Stimulated activated CD4-positive, alpha-beta T cell treated with anti-CD3 and anti-CD28 coated beads, Interleukin-12 subunit alpha, Interleukin-12 subunit beta, amount 100 ng/mL, for 24 hours (primary cell): Measurements from ENCODE around the gene CAB39L.

Experiments used
- DNase-seq, 2 experiments: peaks; one replicate each; pipeline ENCODE4 v3.0.0-alpha.2; 2020; ENCODE audit warnings: low read depth in 2 of 2

CAB39L gene

DNA sequence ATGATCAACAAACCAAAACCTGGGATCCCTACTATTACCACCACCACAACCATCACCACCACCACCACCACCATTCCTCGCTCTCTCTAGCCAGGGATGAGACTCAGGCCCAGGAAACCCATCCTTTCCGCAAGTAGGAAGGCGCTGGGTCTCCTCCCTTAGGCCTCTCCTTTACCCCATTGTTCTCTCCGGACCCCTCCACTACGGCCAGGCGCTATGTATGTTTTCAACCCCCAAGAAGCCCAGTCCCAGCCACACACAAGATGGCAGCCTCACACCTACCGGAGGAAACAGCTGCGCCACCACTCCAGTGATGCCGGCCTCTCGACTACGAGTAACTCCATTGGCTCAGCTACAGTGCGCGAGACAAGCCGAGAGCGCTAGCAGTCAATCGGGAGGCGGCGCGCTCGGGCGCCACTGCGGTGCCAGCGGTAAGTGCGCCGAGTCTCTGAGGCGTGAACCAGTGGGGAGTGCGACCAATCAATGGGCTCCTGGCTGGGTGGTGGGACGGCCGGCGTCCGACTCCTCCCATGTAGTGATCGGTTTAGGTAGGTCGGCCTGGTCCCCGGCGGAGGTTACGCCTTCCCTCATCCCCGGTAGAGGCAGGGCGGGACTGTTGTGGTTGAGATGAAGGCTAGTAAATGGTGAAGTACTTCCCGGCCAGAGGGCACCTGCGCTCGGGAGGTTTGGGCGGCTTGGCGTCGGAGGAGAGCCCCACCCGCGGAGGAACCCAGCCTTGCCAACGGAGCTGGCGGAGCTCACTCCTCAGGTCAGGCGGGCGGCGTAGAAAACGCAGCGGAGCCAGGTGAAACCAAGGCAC is at the start of gene CAB39L, which contains the start of gene SETDB2:
CAB39L (minus strand) TSS at position 361 of the 820 bp plus-strand sequence. CDS start 61,154 bp downstream, outside the sequence.
SETDB2 (plus strand) TSS at position 571 of the 820 bp plus-strand sequence. CDS start 7,620 bp downstream, outside the sequence.
- DNase-seq, result peak; percentile 97 to 98

DNA sequence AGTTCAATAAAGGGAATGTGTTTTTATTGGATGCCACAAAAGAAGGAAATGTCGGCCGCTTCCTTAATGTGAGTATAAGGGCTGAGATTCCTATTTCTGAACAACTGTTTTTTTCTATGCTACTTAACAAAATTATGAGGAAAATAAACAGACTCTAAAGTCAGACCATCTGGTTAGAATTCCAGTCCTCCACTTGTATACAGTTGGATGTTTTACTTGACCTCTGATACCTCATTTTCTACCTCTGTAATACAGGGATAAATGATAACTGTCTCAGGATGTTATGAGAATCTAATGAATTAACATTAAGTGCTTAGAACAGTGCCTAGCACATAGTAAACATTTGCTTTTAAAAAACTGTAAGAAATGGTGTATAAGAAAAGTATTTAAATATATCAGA is 44.7 kb upstream of the CAB39L start:
- no peak for DNase-seq

GRCh38 chr13:49481788-49482187 is 37.9 kb upstream of the CAB39L start:
- DNase-seq, result no peak

DNA sequence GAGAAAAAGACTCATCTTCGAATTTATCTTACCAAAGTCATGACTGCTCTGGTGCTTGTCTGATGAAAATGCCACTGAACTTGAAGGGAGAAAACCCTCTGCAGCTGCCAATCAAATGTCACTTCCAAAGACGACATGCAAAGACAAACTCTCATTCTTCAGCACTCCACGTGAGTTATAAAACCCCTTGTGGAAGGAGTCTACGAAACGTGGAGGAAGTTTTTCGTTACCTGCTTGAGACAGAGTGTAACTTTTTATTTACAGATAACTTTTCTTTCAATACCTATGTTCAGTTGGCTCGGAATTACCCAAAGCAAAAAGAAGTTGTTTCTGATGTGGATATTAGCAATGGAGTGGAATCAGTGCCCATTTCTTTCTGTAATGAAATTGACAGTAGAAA is 32.7 kb upstream of the CAB39L start:
- DNase-seq, result no peak

DNA sequence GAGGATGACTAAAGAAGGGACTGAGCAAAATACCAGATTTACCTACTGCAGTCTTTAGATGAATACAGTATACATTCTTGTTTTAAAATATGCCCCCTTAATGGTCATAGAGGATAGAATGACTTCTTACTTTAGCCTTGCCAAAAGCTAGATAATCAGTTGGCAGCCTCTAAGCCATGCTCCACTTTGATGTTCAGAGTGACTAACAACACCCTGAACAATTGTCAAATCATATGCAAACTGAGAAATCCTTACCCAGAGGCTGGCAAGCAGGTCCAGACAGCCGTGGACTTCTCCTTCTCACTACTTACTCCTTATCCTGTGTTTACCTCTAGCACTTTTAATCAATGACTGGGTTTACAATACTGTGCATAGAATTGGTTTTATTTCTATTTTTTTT is 28.3 kb upstream of the CAB39L start:
- DNase-seq, result no peak

- no peak for DNase-seq
Measured at GRCh38 chr13:49466292-49466838, 22.5 kb upstream of the CAB39L start.

GRCh38 chr13:49464621-49465325 is 20.9 kb upstream of the CAB39L start:
- no peak for DNase-seq

DNA sequence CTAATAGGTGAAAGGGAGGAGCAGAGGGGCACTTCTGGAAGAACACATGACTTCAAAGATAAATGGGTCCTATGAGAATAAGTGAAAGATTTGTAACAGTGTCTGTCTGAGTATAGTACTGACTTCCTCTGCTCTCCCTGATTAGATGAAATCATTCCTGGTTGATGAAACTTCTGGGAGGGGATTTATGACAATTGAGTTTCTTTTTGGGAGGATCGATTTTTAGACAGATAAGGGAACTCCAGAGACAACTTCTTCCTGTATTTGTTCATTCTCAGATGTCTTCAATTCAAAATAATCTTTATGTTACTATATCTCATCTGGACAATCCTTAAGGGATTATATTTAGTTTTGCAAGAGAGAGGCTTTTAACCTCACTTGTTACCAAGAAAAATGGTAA is 20.2 kb upstream of the CAB39L start:
- DNase-seq, result no peak

GRCh38 chr13:49459580-49459979 is 15.7 kb upstream of the CAB39L start:
- DNase-seq, result no peak

DNA sequence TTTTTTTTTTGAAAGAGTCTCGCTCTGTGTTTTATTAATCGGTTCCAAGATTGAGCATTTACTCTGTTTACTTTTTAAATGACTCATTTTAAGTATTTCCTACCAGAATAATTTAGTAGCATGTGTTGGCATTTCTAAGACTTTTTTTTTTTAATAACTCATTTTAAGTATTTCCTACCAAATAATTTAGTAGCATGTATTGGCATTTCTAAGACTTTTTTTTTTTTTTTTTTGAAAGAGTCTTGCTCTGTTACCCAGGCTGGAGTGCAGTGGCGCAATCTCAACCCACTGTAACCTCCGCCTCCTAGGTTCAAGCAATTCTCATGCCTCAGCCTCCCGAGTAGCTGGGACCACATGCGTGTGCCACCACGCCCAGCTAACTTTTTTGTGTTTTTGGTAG is 13.4 kb upstream of the CAB39L start:
- no peak for DNase-seq

DNA sequence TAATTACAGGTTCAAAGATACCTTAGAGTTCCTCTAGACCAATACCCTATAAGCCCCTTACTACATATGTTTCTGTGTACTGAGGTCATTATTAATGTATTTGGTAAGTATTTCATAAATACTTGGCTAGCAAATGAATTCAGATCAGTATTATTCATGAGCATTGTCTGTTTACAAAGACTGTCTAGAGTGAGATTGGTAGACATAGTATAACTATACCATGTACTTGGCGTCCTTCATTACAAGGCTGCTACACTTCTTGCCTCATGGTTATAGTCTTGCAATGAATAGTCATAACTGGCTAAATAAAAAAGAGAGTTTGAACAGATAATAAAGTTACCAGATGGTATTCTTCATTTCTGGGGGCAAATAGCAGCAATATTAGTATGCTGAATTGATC is 12.3 kb upstream of the CAB39L start:
- DNase-seq, result no peak

DNA sequence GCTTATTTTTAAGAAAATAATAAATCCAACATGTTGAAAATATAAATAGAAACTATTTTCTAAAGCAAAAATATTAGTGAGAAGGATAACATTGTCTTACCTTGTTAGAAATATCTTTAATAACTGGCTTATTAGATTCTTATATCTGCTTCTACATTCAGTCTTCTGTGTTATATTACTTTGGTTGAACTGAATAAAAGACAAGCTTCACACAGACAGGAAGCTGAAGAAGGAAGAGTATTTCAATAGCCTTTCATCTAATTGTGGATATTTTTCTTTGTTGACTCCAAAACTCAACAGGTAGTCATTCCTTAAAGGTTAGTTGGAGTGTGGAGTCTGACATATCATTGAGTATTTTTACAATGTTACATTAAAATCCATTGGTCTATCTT is 11.1 kb upstream of the CAB39L start:
- DNase-seq, result no peak

DNA sequence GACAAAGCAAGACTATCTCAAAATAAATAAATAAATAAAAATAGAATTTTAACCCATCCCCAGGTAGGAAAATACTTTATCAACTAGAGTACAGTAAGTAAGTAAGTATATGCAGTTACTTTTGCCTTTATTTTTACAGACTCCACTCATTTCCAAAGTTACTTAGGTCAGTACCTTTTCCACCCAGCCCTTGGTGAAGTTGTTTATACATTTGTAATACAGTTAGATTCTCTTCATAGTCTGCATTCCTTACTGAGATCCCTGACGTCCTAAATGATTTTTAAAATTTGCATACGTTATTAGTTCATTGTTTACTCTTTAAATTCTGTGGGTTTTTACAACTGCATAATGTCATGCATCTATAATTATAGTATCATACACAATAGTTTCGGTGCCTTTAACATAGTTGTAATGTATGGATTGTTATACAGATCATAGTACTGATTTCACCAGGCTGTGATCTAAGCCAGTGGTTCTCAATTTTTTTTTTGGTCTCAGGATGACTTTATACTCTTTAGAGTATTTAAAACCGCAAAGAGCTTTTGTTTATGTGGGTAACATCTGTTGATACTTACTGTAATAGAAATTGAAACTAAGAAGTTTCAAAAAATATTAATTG is 10.6 kb upstream of the CAB39L start:
- DNase-seq, result no peak

DNA sequence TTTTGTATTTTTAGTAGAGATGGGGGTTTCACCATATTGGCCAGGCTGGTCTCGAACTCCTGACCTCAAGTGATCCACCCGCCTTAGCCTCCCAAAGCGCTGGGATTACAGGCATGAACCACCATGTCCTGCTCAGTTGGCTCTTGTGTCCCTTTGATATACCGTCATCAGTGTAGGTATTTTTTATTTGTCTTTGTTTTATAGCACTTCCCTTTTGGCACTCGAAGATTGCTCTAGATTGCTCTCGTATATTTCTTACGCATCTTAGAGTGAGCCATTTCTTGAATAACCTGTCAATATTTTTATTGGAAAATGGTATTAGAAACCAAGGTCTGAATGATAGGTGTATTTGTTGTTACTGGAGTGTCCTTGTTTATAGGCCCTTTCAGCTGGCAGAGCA is 9.6 kb upstream of the CAB39L start:
- no peak for DNase-seq

GRCh38 chr13:49452725-49453457 is 9.0 kb upstream of the CAB39L start:
- DNase-seq, result no peak

GRCh38 chr13:49450105-49450819 is 6.4 kb upstream of the CAB39L start:
- no peak for DNase-seq

DNA sequence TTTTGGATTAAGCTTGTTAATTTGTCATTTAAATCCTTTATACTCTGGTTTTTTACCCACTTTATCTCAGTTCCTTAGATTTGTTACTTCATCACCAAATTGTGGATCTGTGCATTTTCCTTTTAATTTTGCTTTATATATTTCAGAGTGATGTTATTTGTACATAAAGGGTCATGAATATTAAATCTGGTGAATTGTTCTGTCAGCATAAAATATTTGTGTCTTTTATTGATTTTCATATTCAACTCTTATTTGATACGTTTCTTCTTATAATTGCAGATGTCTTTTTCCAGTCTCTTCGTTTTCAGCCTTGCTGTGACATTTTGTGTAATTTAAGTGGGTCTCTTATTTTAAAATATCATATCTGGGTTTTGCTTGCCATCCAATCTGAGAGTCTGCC is 4.9 kb upstream of the CAB39L start:
- DNase-seq, result no peak

DNA sequence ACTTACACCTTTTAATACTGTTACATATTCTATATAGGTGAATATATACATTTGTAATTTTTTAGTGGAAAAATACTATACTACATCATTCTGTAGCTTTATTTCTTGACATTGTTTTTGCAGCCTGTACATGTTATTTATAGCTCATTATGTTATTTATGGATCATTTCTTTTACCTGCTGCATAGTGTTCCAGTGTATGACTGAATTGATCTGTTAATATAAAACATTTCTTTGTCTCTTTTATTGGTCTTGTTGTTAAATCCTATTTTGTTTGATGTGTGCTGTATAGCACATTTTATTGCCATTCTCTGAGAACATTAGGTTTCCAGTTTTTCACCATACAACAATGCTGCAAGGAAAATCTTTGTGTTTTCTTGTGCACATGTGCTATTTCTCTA is 2.6 kb upstream of the CAB39L start:
- DNase-seq, result no peak

DNA sequence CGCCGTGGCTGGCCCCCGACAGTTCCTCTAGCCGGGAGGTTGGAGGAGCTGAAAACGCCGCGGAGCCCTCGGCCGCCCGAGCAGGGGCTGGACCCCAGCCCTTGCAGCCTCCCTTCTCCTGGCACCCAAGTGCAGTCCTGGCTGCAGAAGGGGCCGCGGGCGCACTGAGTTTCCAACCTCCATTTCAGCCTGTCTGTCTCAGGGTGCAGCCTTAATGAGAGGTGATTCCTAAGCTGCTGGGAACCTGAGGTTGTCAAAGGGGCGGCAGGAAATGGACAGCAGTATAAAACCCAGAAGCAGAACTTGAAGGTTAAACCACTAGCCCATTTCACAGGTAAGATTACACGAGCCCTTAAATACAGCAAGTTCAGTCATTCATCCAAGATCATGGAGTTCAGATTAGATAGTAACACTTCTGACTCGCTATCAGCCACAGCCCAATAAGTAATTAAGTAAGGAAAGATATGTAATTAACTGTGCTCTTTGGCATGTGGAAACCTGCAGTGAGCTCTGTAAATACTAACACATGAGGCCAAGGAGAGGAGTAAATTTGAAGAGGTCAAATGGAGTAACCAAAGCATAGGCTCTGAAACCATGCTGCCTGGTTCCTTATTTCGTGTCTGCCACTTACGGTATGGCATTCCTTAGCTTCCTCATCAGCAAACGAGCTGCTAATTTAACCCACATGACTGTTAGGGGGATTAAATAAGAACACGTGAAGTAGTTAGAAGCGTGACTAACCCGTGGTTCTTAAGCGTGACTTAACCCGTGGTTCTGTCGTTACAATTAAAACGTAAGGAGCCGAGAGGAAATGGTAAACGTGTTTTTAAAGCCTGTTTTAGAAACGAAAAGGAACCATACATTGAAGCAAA is 896 bp upstream of the CAB39L start:
- DNase-seq, result peak in 1 of 2 experiments; percentile 13

GRCh38 chr13:49443357-49443703 is 534 bp downstream of the CAB39L start:
- no peak for DNase-seq
